COR-L47 (cell line): Measurements from ENCODE around the gene ZNF337.

Experiments used
- DNase-seq: peaks from one replicate; lab custom pipeline; 2025; lab: John Stamatoyannopoulos, UW

ZNF337 gene

DNA sequence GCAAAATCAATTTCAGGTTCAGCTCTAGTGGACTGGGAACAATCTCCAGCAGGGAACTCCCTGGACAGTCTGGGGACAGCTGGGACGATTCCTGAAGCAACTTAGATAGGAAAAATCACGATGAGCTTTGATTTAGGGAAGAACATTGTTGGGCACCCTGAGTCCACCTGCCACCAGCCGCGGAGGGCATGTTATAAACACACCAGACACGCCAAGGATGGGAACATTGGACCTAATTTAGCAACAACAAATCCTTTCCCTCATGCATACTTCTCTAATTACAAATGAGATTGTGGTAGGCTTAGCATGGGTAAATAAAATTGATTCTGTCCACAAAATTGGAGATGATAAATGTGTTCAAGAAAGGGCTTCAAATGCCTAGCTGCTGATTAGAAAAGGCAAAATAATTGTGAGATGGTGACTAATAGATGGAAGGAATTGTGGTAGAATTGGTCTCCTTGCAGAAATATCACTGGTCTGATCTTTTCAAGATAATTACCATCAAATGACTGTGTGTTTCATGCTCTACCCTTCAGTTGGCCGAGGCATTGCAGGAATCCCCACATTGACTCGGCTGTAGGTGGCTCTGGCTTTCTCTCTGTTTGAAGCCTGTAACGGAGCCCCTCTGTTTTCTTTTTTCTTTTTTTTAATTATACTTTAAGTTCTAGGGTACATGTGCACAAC, 66.7 kb downstream of the ZNF337 start:
- DNase-seq = no peak

DNA sequence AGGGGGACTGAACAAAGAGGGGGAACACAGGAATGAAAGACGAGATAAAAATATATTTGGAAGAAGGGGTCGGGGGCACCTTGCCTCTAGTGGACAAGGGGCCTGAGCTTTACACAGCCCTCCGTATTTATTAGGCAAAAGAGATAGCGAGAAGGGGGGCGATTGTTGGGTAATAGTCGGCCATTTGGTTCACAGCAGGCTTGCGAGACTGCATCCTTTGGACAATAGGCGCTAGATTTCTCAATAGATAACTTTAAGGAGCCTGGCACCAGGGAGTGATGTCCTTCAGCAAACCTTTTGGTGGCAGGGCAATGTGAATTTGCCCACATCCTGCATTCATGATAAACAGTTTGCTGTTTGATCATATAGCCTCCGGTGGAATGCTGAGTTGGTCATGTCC, 69.9 kb downstream of the ZNF337 start:
- DNase-seq = no peak

- DNase-seq = no peak
Measured at GRCh38 chr20:25624500-25624939, 72.1 kb downstream of the ZNF337 start.
